PC-9 (cell line): ENCODE results near the gene DDX49.

ENCODE experiments used
- CTCF ChIP-seq: fragments of 200-600 bp; sonication (generic); conservative IDR thresholded peaks from 2 replicates; pipeline ENCODE4 v1.6.1; 2017; ENCODE audit warnings: mixed run types, antibody characterized with exemption, mild to moderate bottlenecking, moderate library complexity
- EZH2 ChIP-seq: fragments of 200-600 bp; sonication (generic); IDR thresholded peaks from 2 replicates; pipeline ENCODE4 v1.8.0; 2017; ENCODE audit warnings: antibody characterized with exemption, low read depth

- TF ChIP-seq CTCF, result no peak
- TF ChIP-seq EZH2, result no peak
These were observed 25.8 kb upstream of the DDX49 start for GRCh38 chr19:18893587-18894253.
